Transverse colon (tissue), 4 donors: ENCODE results near the gene RNU6-7. TPM values are rescaled to one million over a fixed set of nuclear protein-coding genes. Genes with fewer than 3 reads are reported as not detected.

Source experiments
- DNase-seq: peaks from one replicate; pipeline ENCODE4 v3.0.0-alpha.2; 2019
- H3K27ac ChIP-seq, 4 donors: fragments of 200-600 bp; sonication (generic); 2 replicates each; pipeline ENCODE4 v1.5.1; 2016 to 2018; ENCODE audit warnings: inconsistent platforms in 4 of 4
- H3K27me3 ChIP-seq: fragments of 200-600 bp; sonication (generic); 2 replicates; pipeline ENCODE4 v1.5.1; 2017; ENCODE audit warnings: inconsistent platforms
- H3K36me3 ChIP-seq, 4 donors: fragments of 200-600 bp; sonication (generic); 2 replicates each; pipeline ENCODE4 v1.5.1; 2017 to 2019; ENCODE audit warnings: inconsistent platforms in 4 of 4
- H3K4me1 ChIP-seq, 4 donors: fragments of 200-600 bp; sonication (generic); 2 replicates each; pipeline ENCODE4 v1.5.1; 2017 to 2020; ENCODE audit warnings: inconsistent platforms in 4 of 4
- H3K4me3 ChIP-seq, 4 donors: fragments of 200-600 bp; sonication (generic); 1 replicate in 1 of 4; 2 replicates in 3 of 4; pipeline versions ENCODE4 v1.5.1 to v1.6.1; 2017 to 2019; ENCODE audit warnings: inconsistent platforms in 4 of 4
- H3K9me3 ChIP-seq, 2 donors: fragments of 200-600 bp; sonication (generic); 2 replicates each; pipeline ENCODE4 v1.5.1; 2017 to 2019; ENCODE audit warnings: inconsistent platforms in 2 of 2
- CTCF ChIP-seq, 5 experiments: fragments of 200-600 bp in 3 of 5; fragments of 450-650 bp in 2 of 5; sonication (generic) in 3 of 5; IDR thresholded peaks; 1 replicate in 2 of 5; 2 replicates in 3 of 5; pipeline ENCODE4 v1.5.1; 2016 to 2017; ENCODE audit warnings: antibody characterized with exemption in 5 of 5, inconsistent platforms in 3 of 5, mild to moderate bottlenecking in 2 of 5, moderate library complexity in 1 of 5
- EP300 ChIP-seq: sonication (generic); formaldehyde crosslinking; IDR thresholded peaks from one replicate; pipeline ENCODE4 v1.6.1; 2017; ENCODE audit warnings: antibody characterized with exemption, low read depth
- POLR2A ChIP-seq: fragments of 450-650 bp; IDR thresholded peaks from one replicate; pipeline ENCODE4 v1.6.1; 2016; ENCODE audit warnings: antibody characterized with exemption, mild to moderate bottlenecking, moderate library complexity
- POLR2AphosphoS5 ChIP-seq, 3 donors: sonication (generic); formaldehyde crosslinking; IDR thresholded peaks; one replicate each; pipeline ENCODE4 v1.6.1; 2016; ENCODE audit warnings: antibody characterized with exemption in 3 of 3
- WGBS, 2 donors: methylation state at CpG; one replicate each; pipeline ENCODE4 v1.1.5; 2018; ENCODE audit warnings: low coverage in 1 of 2; 5-methylcytosine and 5-hydroxymethylcytosine counted together
- in situ Hi-C, 4 donors: fragments of 200-750 bp; cut with MboI; loops; one replicate each; pipeline versions ENCODE4 v1.15.0 to v1.15.1; 2017; ENCODE audit warnings: low sequenced_read_pairs in 3 of 4, low pct_ligation_motif_present in 1 of 4, low pct_unique_long_range_greater_than_20kb in 1 of 4
- intact Hi-C: fragments of 100-400 bp; cut with DNase I; formaldehyde crosslinking; loops from one replicate; pipeline ENCODE4 v1.15.1; 2023; ENCODE audit warnings: low total_unique reads
- total RNA-seq, 4 donors: library from RNA; depleted of rRNA; stranded (reverse); fragments of >200 nt; gene quantifications; one replicate each; pipeline ENCODE4 v1.1.0, GENCODE V29; 2016

The RNU6-7 gene
- total RNA-seq, 4 donors from 2014 or later: not detected

DNA sequence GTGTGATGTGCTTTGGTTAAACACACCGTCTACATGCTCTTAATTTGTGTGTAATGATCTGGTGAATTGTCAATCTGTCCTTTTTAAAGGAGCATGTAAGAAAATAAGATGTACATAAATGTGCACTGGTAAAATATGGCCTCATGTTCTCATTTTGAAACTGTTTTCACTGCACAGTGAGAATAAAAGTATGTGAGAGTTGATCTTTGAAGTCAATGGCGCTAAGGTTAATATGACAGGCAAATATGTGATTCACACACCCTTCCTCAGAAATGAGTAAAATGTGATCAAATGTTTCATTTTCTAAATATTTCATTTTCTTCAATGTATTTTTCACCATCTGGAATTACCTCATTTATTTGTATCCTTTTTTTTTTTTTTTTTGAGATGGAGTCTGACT is 8.3 kb upstream of the RNU6-7 start:
- intact Hi-C loops: no loop called here
- Histone ChIP-seq H3K27me3 (no peaks in the 10 kb centered on the region), H3K27ac (no peak overlapping the region), H3K4me3 (no peak overlapping the region), H3K9me3 (no peaks in the 10 kb centered on the region), H3K4me1 (peaks cover 0 to 7% (median 0%) of the 10 kb centered on the region in 4 donors), H3K36me3 (no peaks in the 10 kb centered on the region)
- 84 to 88% methylated on average over 2 of the region's 2 CpGs for WGBS, 2 donors
- TF ChIP-seq POLR2AphosphoS5 (IDR thresholded peaks at IDR 0.05) (no peak), CTCF (IDR thresholded peaks at IDR 0.05) (no peak), POLR2A (no peak), EP300 (no peak)
- DNase-seq: no peak
- in situ Hi-C loops: no loop called here

DNA sequence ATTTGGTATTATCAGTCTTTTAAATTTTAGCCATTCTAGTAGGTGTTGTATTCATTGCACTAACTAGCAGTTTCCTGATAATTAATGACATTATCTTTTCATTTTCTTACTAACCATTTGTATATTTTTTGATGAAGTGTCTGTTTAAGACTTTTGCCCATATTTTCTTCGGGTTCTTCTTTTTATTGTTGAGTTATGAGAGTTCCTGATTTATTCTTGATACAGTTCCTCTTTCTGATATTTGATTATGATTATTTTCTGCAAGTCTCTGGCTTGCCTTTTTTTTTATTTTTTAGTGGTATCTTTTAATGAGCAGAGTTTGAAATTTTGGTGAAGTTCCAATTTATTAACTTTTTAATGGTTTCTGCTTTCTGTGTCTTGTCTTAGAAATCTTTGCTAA is 6.2 kb upstream of the RNU6-7 start:
- Histone ChIP-seq H3K4me3 (no peak overlapping the region), H3K9me3 (no peaks in the 10 kb centered on the region), H3K27me3 (no peaks in the 10 kb centered on the region), H3K4me1 (peaks cover 0 to 7% (median 2%) of the 10 kb centered on the region in 4 donors), H3K36me3 (no peaks in the 10 kb centered on the region), H3K27ac (no peak overlapping the region)
- no peak for DNase-seq
- no peak for TF ChIP-seq EP300
- no peak for TF ChIP-seq POLR2AphosphoS5 (IDR thresholded peaks at IDR 0.05)
- TF ChIP-seq POLR2A: no peak
- no peak for TF ChIP-seq CTCF (IDR thresholded peaks at IDR 0.05)
- 17 to 45% methylated on average over 1 of the region's 1 CpG for WGBS, 2 donors
- intact Hi-C loops: no loop called here
- in situ Hi-C loops: no loop called here

GRCh38 chr14:32197919-32198318 is 3.9 kb upstream of the RNU6-7 start:
- in situ Hi-C loops (no loop called here), intact Hi-C loops (no loop called here)
- TF ChIP-seq CTCF (IDR thresholded peaks at IDR 0.05): no peak
- Histone ChIP-seq H3K27ac (no peak overlapping the region), H3K36me3 (no peaks in the 10 kb centered on the region), H3K4me1 (peaks cover 0 to 19% (median 14%) of the 10 kb centered on the region in 4 donors), H3K27me3 (no peaks in the 10 kb centered on the region), H3K9me3 (no peaks in the 10 kb centered on the region), H3K4me3 (no peak overlapping the region)
- DNase-seq: no peak
- 60 to 67% methylated on average over 1 of the region's 1 CpG for WGBS, 2 donors

DNA sequence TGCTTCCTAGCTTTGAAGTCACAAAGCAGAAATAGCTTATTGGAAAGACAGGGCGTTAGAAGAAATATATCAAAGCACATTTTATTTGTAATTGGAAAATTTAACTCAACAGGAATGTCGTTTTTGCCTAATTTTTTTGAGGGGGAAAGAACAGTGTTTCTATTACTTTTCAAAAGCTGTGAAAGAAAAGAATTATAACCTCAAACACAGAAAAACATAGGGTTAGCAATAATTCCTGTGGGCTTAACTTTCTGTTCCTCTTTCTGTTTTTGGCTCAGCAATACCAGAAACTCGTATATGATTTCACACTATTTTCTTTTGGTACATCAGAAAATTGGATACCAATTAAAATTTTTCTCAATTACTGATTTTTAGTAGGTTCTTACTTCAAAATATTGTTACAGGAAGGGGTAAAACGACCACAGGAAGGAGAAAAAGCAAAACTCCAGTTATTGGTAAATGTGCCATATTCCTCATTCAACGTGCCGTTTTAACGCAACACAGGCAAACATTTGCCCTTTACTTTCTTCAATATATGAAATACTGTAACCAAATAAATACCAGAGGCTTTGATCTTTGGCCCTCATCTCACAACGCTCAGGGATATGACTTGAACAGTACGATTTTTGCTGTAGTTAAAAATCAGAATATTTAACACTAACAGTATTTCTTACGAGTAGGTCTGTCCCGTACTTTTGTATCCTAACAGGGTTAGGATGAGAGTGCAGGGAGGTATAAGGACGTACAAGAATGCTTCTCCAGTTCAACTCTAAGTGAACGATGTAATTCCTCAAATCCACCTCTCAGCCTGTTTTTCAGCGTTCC is 1.3 kb upstream of the RNU6-7 start:
- DNase-seq: no peak
- H3K27ac ChIP-seq: peak overlapping the region; percentile 80 to 89 (median 85)
- 8% methylated on average over 13 to 14 of the region's 14 CpGs for WGBS, 2 donors
- H3K9me3 ChIP-seq: no peaks in the 10 kb centered on the region
- TF ChIP-seq CTCF (IDR thresholded peaks at IDR 0.05): no peak
- TF ChIP-seq POLR2AphosphoS5 (IDR thresholded peaks at IDR 0.05): no peak
- intact Hi-C loops: loop anchor here (5.0 kb wide), 1 partner anchor 123 kb away; the partner anchor contains the start of gene ARHGAP5
- H3K27me3 ChIP-seq: no peaks in the 10 kb centered on the region
- in situ Hi-C loops: loop anchor here in 2 of 4 donors (25.0 kb wide), 1 partner anchor 113 kb away; the partner anchor contains the start of gene ARHGAP5 (in 2 of the 2)
- peaks cover 0 to 23% (median 16%) of the 10 kb centered on the region in 4 donors for H3K4me1 ChIP-seq
- H3K4me3 ChIP-seq: peak overlapping the region; percentile 21 to 75 (median 62)
- H3K36me3 ChIP-seq: no peaks in the 10 kb centered on the region
